HCEC 1CT (cell line): ENCODE results near the gene CTNNA3.

Source experiments
- DNase-seq: peaks from one replicate; pipeline ENCODE4 v3.0.0-alpha.2; 2017

CTNNA3 gene

GRCh38 chr10:65892284-65892683, 1803.7 kb downstream of the CTNNA3 start:
- DNase-seq = no peak

GRCh38 chr10:65891073-65891981, 1804.7 kb downstream of the CTNNA3 start:
- DNase-seq = no peak

GRCh38 chr10:65864529-65864928, 1831.5 kb downstream of the CTNNA3 start:
- DNase-seq = no peak

GRCh38 chr10:65864036-65864435, 1832.0 kb downstream of the CTNNA3 start:
- DNase-seq = no peak
